HG03095 (cell line): ENCODE data around the gene MARK4.
"Not testable (repeated sequence)": the region's sequence is repeated elsewhere in the genome, so short reads cannot be mapped to it uniquely, and the experiment has no call there.

ENCODE experiments used
- ATAC-seq: cut with Tn5 transposase; IDR thresholded peaks from one replicate; pipeline ENCODE4 v1.9.1; 2021; ENCODE audit warnings: moderate library complexity; ENCODE audit not compliant: unreplicated experiment

The MARK4 gene

DNA sequence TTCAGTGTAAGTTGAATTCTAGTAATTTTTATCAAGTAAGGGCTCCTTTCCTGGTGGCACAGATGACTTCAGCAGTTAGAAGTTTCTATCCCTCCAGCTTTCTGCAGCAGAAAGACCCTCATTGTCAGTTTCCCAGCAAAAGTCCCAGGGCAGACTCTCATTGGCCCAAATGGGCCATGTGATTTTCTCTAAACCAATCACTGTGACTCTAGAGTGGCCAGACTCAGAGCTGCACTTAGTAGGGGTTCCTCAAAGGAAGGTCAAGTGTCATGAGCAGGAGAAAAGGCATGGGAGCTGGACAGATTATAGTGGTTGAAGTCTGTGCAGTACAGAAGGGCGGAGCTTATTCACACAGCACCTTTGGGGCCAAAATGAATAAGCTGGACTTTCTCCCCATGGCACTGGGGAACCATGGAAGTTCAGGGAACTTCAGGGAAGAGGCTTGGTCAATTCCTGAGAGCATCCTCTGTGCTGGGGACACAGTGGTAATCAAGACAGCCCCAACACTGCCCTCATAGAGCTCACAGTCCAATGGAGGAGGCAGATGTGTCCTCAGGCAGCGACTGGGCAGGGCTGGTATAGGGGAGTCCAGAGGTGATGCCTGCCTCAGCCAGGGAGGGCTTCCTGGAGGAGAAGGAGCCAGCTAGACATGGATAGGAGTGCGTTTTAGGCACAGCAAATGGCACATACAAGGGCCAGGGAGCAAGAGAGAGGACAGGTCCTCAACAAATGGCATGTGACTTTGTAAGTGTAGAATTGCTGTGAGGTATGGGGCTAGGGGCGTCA lies 53.3 kb downstream of the MARK4 start:
- no peak for ATAC-seq

- no peak for ATAC-seq
Measured at GRCh38 chr19:45305007-45305406, 53.9 kb downstream of the MARK4 start.

- ATAC-seq, result no peak
Measured at GRCh38 chr19:45305421-45305820, 54.4 kb downstream of the MARK4 start.

DNA sequence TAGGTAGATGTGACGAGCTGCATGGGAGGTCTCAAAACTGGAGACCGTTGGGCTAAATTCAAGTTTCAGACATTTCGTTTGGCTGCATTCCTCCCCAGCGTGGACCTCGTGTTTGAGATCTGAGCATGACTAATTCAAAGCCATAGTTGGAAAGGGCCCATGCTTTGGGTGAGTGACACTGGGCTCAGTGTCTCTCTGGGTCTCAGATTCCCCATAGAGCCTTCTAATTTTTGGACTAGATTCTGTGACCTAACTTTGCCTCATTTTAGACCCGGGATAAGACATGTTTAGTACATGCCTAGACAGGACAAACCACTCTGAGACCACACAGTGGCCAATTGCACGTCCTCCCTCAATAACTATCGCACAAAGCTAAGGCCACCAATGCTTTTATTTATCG lies 55.0 kb downstream of the MARK4 start:
- no peak for ATAC-seq

- ATAC-seq, result no peak
Measured at GRCh38 chr19:45306518-45307027, 55.5 kb downstream of the MARK4 start.

DNA sequence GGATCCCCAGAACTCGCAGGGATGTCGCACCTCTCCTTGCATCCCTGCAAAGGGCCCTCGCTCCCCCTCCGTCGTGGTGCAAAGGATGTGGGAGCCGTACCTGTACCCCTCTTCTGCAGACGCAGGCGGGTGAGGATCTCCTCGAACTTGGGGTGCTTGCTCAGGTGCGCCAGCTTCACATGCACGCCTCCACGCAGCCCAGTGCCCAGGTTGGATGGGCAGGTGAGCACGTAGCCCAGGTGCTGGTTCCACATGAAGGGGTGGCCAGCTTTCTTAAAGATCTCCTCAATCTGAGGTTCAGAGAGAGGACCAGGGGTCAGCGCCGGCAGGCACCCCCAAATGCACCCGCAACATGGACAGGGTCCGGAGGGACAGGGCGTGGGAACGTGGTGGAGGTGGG lies 56.3 kb downstream of the MARK4 start:
- no peak for ATAC-seq

DNA sequence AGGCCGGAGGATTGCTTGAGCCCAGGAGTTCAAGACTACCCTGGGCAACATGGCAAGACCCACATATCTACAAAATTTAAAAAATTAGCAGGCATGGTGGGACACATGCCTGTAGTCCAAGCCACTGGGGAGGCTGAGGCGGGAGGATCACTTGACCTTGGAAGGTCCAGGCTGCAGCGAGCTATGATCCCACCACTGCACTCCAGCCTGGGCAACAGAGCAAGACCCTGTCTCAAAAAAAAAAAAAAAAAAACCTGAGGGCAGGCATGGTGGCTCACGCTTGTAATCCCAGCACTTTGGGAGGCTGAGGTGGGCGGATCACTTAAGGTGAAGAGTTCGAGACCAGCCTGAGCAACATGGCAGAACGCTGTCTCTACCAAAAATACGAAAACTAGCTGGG lies 58.3 kb downstream of the MARK4 start:
- not testable (repeated sequence) for ATAC-seq

DNA sequence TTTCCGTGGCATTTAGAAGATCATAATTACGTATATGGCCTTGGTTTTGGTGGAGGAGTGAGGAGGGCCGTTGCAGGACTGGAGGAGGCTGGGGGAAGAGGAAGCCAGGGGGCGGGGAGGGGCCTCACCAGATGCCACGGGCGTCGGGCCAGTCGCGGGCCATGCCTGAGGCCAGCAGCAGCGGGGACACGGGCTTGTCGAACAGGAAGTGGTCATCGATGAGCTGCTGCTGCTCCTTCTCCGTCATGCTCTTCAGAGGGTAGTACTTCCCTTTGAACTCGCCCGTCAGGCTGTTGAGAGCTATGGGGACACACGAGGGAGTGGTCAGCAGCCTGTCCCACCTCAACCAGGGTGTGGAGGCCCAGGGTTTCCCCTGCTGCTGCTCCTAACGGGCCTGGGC lies 60.5 kb downstream of the MARK4 start:
- ATAC-seq, result no peak

DNA sequence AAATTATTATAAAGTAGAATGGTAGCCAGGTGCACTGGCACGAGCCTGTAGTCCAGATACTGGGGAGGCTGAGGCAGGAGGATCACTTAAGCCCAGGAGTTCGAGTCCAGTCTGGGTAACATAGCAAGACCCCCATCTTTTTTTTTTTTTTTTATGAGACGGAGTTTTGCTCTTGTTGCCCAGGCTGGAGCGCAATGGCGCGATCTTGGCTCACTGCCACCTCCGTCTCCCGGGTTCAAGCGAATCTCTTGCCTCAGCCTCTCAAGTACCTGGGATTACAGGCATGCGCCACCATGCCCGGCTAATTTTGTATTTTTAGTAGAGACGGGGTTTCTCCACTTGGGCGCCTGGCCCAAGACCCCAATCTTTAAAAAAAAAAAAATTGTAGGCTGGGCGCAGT lies 61.2 kb downstream of the MARK4 start:
- not testable (repeated sequence) for ATAC-seq

- no peak for ATAC-seq
Measured at GRCh38 chr19:45314708-45315245, 63.7 kb downstream of the MARK4 start.

DNA sequence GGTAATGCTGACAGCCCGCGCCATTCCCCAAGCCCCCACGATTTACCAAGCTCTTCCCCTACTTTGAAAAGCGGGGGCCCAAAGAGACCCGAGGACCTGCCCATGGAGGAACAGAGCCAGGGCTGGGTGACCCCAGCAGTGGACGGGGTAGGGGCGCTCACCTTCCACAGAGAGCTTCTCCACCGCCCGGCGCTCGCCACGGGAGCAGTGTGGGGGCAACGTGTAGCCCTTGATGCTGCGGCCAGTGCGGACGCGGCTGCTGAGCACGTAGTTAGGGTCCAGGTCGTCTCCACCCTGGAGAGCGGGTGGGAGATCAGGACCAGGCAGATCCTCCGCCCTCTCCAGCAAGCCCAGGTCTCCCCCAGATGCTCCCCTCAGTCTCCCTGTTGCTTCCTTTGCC lies 64.2 kb downstream of the MARK4 start:
- ATAC-seq, result no peak

DNA sequence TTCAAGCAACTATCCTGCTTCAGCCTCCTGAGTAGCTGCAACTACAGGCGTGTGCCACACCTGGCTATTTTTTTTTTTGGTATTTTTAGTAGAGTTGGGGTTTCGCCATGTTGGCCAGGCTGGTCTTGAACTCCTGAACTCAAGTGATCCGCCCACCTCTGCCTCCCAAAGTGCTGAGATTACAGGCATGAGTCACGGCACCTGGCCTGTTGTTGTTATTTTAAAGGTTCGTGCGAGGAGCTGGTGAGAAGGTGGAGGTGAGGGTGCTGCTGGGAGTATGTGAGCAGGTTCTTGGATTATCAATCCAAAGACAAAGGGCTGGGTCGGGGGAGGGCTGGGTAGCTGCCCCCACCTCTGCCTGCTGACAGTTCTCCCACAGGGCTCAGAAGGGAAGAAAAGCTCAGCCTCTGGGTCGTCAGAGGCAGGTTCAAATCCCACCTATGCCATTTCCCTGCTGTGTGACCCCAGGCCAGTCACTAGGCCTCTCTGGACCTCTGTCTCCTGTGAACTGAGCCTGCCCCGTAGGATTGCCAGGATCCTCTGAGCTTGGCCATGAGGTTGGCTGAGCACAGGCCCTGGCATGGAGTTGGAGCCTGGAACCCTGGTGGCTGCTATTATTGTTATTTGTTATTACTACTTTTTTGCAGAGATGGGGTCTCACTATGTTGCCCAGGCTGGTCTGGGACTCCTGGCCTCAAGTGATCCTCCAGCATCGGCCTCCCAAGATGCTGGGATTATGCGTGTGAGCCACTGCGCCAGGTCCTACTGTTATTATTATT lies 70.1 kb downstream of the MARK4 start:
- no peak for ATAC-seq

DNA sequence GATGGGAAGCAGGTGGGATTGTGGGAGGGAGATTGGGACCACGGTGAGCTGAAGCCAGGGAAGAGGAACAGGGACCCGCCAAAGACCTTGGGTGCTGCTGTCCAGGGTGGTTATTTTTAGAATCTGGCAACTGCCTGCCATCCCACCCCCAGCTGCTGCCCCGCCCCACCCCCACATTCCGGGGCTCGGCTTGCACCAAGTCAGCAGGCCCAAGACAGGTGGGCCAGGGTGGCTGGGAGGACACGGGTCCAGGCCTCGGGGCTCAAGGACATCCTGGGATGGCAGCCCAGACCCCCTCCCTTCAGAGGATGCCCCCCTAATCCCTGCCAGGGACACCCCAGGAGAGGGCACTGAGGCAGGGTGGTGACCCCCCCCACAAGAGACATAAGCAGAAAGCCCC lies 70.8 kb downstream of the MARK4 start:
- no peak for ATAC-seq

- ATAC-seq, result no peak
Measured at GRCh38 chr19:45322311-45322710, 71.2 kb downstream of the MARK4 start.

GRCh38 chr19:45322744-45323281 lies 71.7 kb downstream of the MARK4 start, which contains the start of gene CKM:
Gene CKM (minus strand): TSS chr19:45322875. CDS start chr19:45319713, 3,162 bp downstream.
- no peak for ATAC-seq

- no peak for ATAC-seq
Measured at GRCh38 chr19:45323671-45324081, 72.6 kb downstream of the MARK4 start.

- ATAC-seq, result no peak
Measured at GRCh38 chr19:45324349-45324907, 73.4 kb downstream of the MARK4 start.

- ATAC-seq, result no peak
Measured at GRCh38 chr19:45327404-45328143, 76.5 kb downstream of the MARK4 start.

DNA sequence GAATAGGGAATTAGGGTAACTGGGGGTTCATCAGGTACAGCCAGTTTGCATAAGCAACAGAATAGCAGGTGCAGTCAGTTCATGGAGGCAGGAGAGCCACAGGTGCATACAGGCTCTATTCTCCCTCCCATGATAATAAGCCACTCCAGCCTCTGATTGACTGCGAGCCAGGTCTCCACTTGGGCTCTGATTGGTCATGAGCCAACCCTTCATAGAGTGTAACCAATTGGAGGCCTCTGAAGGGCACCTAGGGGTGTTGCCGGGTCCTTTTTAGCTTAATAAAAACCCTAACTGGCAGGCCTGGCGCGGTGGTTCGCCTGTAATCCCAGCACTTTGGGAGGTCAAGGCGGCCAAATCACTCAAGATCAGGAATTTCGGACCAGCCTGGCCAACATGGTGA lies 80.3 kb downstream of the MARK4 start:
- no peak for ATAC-seq

DNA sequence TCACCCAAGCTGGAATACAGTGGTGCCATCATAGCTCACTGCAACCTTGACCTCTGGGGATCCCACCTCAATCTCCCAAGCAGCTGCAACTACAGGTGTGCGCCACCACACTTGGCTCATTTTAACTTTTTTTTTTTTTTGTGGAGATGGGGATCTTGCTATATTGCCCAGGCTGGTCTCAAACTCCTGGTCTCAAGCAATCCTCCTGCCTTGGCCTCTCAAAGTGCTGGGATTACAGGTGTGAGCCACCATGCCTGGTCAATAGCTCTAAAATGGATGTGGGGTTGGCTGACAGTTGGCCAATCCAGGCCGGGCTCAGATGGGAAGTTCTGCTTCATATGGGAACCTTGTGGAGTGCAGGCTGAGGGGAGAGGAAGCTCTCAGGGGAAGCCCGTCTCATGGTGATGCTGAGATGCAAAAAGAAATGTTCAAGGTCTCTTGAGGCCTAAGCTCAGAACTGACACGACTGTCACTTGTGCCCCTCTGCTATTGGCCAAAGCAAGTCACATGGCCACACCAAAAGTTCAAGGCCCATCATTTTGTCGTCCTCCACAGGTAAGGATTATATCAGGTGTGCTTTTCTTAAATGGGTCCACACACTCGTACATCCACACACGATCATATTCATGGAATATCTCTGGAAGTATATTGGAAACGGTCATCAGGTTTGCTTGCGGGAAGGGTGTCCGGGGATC lies 82.7 kb downstream of the MARK4 start:
- ATAC-seq, result no peak
